Keratinocyte (primary cell): ENCODE results near the gene COL6A2.

Experiments used
- EZH2 ChIP-seq: IDR thresholded peaks from one replicate; pipeline ENCODE4 v1.6.1; 2012; ENCODE audit warnings: inconsistent platforms, mild to moderate bottlenecking, low read length, moderate library complexity
- TF ChIP-seq, protein P1 (sequence below), 3 experiments: IDR thresholded peaks in 1 of 3; conservative IDR thresholded peaks in 1 of 3; optimal IDR thresholded peaks in 1 of 3; 2 replicates in 2 of 3; 3 replicates in 1 of 3; pipeline versions ENCODE3 to v1.5.1; 2011; ENCODE audit warnings: low read length in 3 of 3, mild to moderate bottlenecking in 3 of 3, moderate library complexity in 2 of 3, control low read depth in 1 of 3, inconsistent platforms in 1 of 3; ENCODE audit not compliant: insufficient read depth in 2 of 3; ENCODE audit errors: extremely low read depth in 1 of 3

DNA sequence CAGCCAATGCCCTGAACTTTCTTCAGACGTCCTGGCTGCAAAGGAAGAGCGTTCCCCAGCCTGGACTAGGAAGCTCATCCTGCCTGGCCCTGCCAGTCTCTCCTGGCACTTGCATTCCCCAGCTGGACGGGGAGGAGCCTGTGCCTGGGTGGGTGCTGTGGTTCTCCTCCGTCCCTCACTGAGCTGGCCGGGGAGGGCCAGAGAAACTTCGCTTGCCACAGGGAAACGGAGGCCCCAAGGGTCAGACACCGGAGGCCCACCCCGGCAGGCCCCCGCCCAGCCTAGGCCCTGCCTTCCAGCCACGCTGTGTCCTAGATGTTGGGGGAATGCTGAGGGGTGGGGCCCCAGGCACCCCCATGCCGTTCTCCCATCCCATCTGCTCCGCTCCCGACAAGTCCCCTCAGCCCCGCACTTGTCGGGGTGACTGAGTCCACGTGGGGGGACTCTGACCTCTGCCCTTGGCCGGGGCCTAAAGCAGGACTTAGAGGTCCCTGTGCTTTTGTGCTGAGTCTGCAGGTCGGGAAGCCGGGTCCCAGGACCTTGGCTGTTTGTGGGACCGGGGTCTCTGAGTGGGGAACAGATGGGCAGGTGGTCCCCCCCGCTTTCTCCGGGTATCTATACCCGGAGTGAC, 52.7 kb downstream of the COL6A2 start:
- TF ChIP-seq, protein P1, sequence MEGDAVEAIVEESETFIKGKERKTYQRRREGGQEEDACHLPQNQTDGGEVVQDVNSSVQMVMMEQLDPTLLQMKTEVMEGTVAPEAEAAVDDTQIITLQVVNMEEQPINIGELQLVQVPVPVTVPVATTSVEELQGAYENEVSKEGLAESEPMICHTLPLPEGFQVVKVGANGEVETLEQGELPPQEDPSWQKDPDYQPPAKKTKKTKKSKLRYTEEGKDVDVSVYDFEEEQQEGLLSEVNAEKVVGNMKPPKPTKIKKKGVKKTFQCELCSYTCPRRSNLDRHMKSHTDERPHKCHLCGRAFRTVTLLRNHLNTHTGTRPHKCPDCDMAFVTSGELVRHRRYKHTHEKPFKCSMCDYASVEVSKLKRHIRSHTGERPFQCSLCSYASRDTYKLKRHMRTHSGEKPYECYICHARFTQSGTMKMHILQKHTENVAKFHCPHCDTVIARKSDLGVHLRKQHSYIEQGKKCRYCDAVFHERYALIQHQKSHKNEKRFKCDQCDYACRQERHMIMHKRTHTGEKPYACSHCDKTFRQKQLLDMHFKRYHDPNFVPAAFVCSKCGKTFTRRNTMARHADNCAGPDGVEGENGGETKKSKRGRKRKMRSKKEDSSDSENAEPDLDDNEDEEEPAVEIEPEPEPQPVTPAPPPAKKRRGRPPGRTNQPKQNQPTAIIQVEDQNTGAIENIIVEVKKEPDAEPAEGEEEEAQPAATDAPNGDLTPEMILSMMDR (optimal IDR thresholded peaks at IDR 0.05 in 1 of 3, IDR thresholded peaks at IDR 0.05 in 1 of 3, conservative IDR thresholded peaks at IDR 0.05 in 1 of 3; ENCODE audit: extremely low read depth in 1 of 3, insufficient read depth in 2 of 3, low read length in 3 of 3) = no peak
- TF ChIP-seq EZH2 = no peak
